ENCODE measurements around the gene ASTN2. TPM values are rescaled to one million over a fixed set of nuclear protein-coding genes. Genes with fewer than 3 reads are reported as not detected.

The ASTN2 gene
- total and polyA plus RNA-seq, 9 of the 15 experiments (the other 6 are each of a cell fraction or from before 2014, with no cell fraction given) = 0.56 to 3.5 (median 1.9) TPM

DNA sequence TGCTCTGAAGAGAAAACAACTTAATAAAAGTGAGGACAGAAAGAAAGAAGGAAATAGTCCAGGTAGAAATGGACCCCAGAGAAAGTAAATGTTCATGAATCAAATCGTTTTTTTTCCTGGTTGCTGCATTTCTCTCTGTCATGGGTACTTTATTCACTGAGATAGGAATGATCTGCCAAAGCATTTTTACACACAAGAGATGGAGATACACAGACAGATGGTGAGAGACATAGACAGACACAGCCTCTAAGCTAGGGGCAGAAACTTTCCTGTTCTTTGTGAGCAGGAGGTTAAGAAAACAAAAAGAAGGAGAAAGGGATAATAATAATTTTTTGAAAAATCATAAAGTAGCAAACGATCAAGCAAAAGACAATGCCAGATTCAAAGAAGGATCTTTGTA, 73.7 kb downstream of the ASTN2 start:
- no TSS peak for BruUV-seq (replicated peaks)
- 0% methylated on average over 2 of the region's 2 CpGs for WGBS (ENCODE audit: insufficient coverage, low coverage, missing lambda C conversion rate)
- ChIA-PET POLR2A (no interaction called here), CTCF (ENCODE audit: low intra/inter-chr PET ratio) (no interaction called here)
- Histone ChIP-seq H4K20me1 (replicated peaks; ENCODE audit: control insufficient read depth, insufficient read depth, low read length) (no peaks in the 10 kb centered on the region), H3K27me3 (ENCODE audit: control insufficient read depth in 2 of 2, insufficient read depth in 2 of 2, low read length in 2 of 2) (no peaks in the 10 kb centered on the region), H3K4me1 (replicated peaks in 1 of 2; ENCODE audit: control insufficient read depth in 2 of 2, insufficient read depth in 2 of 2, low read length in 2 of 2) (no peaks in the 10 kb centered on the region), H3K27ac (ENCODE audit: extremely low read depth, low read depth, low read length) (no peak overlapping the region), H3K9ac (ENCODE audit: insufficient read depth in 1 of 2, low read depth in 2 of 2, low read length in 2 of 2) (no peak overlapping the region), H3K9me1 (ENCODE audit: control insufficient read depth, insufficient read depth, low read length) (no peaks in the 10 kb centered on the region), H3K4me2 (ENCODE audit: insufficient read depth, low read length) (no peak overlapping the region), H3K9me3 (replicated peaks; ENCODE audit: control insufficient read depth, insufficient read depth, low read depth, low read length) (no peaks in the 10 kb centered on the region), H3K4me3 (no peak overlapping the region), H2AFZ (ENCODE audit: low read depth, low read length) (no peak overlapping the region), H3K36me3 (ENCODE audit: control insufficient read depth, insufficient read depth, low read length) (no peaks in the 10 kb centered on the region), H3K79me2 (ENCODE audit: control insufficient read depth, insufficient read depth, low read length) (no peaks in the 10 kb centered on the region)
- in situ Hi-C loops (cut with MboI) = no loop called here
- ATAC-seq (no peak), DNase-seq (ENCODE audit: extremely low read depth in 1 of 4, low spot score in 3 of 4) (no peak), FAIRE-seq (no peak)
- intact Hi-C loops (cut with micrococcal nuclease) = no loop called here
- TF ChIP-seq, protein P1, sequence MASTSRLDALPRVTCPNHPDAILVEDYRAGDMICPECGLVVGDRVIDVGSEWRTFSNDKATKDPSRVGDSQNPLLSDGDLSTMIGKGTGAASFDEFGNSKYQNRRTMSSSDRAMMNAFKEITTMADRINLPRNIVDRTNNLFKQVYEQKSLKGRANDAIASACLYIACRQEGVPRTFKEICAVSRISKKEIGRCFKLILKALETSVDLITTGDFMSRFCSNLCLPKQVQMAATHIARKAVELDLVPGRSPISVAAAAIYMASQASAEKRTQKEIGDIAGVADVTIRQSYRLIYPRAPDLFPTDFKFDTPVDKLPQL (IDR thresholded peaks at IDR 0.05; ENCODE audit: extremely low read depth, insufficient read length) = no peak
- TF ChIP-seq SIRT6 (IDR thresholded peaks at IDR 0.05; ENCODE audit: low read depth, low read length) = no peak
- TF ChIP-seq RFX7 (CRISPR knock-in tag; IDR thresholded peaks at IDR 0.05) = no peak
- TF ChIP-seq, protein P2, sequence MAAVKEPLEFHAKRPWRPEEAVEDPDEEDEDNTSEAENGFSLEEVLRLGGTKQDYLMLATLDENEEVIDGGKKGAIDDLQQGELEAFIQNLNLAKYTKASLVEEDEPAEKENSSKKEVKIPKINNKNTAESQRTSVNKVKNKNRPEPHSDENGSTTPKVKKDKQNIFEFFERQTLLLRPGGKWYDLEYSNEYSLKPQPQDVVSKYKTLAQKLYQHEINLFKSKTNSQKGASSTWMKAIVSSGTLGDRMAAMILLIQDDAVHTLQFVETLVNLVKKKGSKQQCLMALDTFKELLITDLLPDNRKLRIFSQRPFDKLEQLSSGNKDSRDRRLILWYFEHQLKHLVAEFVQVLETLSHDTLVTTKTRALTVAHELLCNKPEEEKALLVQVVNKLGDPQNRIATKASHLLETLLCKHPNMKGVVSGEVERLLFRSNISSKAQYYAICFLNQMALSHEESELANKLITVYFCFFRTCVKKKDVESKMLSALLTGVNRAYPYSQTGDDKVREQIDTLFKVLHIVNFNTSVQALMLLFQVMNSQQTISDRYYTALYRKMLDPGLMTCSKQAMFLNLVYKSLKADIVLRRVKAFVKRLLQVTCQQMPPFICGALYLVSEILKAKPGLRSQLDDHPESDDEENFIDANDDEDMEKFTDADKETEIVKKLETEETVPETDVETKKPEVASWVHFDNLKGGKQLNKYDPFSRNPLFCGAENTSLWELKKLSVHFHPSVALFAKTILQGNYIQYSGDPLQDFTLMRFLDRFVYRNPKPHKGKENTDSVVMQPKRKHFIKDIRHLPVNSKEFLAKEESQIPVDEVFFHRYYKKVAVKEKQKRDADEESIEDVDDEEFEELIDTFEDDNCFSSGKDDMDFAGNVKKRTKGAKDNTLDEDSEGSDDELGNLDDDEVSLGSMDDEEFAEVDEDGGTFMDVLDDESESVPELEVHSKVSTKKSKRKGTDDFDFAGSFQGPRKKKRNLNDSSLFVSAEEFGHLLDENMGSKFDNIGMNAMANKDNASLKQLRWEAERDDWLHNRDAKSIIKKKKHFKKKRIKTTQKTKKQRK (IDR thresholded peaks at IDR 0.05; ENCODE audit: borderline replicate concordance, low read depth, low read length) = no peak
- no peak for TF ChIP-seq RBM22 (IDR thresholded peaks at IDR 0.05; ENCODE audit: low read depth, low read length, poor library complexity, severe bottlenecking)
- TF ChIP-seq KAT7 (CRISPR knock-in tag; IDR thresholded peaks at IDR 0.05; ENCODE audit: borderline replicate concordance) = no peak
- TF ChIP-seq, protein P3, sequence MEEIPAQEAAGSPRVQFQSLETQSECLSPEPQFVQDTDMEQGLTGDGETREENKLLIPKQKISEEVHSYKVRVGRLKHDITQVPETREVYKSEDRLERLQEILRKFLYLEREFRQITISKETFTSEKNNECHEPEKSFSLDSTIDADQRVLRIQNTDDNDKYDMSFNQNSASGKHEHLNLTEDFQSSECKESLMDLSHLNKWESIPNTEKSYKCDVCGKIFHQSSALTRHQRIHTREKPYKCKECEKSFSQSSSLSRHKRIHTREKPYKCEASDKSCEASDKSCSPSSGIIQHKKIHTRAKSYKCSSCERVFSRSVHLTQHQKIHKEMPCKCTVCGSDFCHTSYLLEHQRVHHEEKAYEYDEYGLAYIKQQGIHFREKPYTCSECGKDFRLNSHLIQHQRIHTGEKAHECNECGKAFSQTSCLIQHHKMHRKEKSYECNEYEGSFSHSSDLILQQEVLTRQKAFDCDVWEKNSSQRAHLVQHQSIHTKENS (CRISPR knock-in tag; IDR thresholded peaks at IDR 0.05) = no peak
- no peak for TF ChIP-seq RAD21 (CRISPR knock-in tag; conservative IDR thresholded peaks at IDR 0.05 in 1 of 2, IDR thresholded peaks at IDR 0.05 in 1 of 2)
- no peak for TF ChIP-seq NFE2 (IDR thresholded peaks at IDR 0.05; ENCODE audit: low read depth)
- TF ChIP-seq HDAC1 (IDR thresholded peaks at IDR 0.05) = no peak
- TF ChIP-seq, protein P4, sequence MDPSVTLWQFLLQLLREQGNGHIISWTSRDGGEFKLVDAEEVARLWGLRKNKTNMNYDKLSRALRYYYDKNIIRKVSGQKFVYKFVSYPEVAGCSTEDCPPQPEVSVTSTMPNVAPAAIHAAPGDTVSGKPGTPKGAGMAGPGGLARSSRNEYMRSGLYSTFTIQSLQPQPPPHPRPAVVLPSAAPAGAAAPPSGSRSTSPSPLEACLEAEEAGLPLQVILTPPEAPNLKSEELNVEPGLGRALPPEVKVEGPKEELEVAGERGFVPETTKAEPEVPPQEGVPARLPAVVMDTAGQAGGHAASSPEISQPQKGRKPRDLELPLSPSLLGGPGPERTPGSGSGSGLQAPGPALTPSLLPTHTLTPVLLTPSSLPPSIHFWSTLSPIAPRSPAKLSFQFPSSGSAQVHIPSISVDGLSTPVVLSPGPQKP (CRISPR knock-in tag; IDR thresholded peaks at IDR 0.05) = no peak
- TF ChIP-seq, protein P5, sequence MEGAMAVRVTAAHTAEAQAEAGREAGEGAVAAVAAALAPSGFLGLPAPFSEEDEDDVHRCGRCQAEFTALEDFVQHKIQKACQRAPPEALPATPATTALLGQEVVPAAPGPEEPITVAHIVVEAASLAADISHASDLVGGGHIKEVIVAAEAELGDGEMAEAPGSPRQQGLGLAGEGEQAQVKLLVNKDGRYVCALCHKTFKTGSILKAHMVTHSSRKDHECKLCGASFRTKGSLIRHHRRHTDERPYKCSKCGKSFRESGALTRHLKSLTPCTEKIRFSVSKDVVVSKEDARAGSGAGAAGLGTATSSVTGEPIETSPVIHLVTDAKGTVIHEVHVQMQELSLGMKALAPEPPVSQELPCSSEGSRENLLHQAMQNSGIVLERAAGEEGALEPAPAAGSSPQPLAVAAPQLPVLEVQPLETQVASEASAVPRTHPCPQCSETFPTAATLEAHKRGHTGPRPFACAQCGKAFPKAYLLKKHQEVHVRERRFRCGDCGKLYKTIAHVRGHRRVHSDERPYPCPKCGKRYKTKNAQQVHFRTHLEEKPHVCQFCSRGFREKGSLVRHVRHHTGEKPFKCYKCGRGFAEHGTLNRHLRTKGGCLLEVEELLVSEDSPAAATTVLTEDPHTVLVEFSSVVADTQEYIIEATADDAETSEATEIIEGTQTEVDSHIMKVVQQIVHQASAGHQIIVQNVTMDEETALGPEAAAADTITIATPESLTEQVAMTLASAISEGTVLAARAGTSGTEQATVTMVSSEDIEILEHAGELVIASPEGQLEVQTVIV (CRISPR knock-in tag; IDR thresholded peaks at IDR 0.05; ENCODE audit: borderline replicate concordance) = no peak
- no peak for TF ChIP-seq MECOM (CRISPR knock-in tag; IDR thresholded peaks at IDR 0.05)
- TF ChIP-seq ETV1 (tag; conservative IDR thresholded peaks at IDR 0.05; ENCODE audit: low read depth) = no peak

Measured in K562 (cell line).